ENCODE data around the gene PGA3.
A peak's percentile ranks its signal among the peaks of the same experiment; 100 is the strongest.
"Not testable (repeated sequence)": the region's sequence is repeated elsewhere in the genome, so short reads cannot be mapped to it uniquely, and the experiment has no call there.

Gene PGA3

DNA sequence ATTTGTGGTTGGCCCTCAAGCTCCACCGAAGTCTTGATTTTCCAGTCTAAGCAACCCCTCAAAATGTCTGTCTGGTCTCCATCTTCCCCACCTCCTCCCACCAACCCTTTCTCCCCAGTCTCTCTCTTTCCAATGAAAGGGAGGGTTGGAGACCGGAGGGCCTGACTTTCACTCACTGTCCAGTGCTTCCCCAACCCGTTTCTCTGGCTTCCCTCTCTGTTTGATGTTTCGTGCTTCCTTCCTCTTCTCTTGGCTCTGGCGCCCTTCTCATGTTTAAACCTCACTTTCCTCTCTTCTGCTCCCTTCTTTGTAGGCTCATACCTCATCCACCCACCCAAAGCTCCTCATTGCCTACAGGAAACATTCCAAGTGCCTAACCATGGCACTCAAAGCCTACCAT is 31.0 kb upstream of the PGA3 start:
- no peak for DNase-seq (ENCODE audit: low read depth)
- H3K4me3 ChIP-seq (ENCODE audit: low read depth, low read length): no peak overlapping the region
- in situ Hi-C loops (cut with HindIII; ENCODE audit: low sequenced_read_pairs): no loop called here
- TF ChIP-seq CTCF (IDR thresholded peaks at IDR 0.05; ENCODE audit: low read depth, low read length, missing control alignments): no peak

GRCh38 chr11:61172888-61173287 is 30.4 kb upstream of the PGA3 start:
- TF ChIP-seq CTCF (IDR thresholded peaks at IDR 0.05; ENCODE audit: low read depth, low read length, missing control alignments): no peak
- in situ Hi-C loops (cut with HindIII; ENCODE audit: low sequenced_read_pairs): no loop called here
- DNase-seq (ENCODE audit: low read depth): no peak
- no peak overlapping the region for H3K4me3 ChIP-seq (ENCODE audit: low read depth, low read length)

DNA sequence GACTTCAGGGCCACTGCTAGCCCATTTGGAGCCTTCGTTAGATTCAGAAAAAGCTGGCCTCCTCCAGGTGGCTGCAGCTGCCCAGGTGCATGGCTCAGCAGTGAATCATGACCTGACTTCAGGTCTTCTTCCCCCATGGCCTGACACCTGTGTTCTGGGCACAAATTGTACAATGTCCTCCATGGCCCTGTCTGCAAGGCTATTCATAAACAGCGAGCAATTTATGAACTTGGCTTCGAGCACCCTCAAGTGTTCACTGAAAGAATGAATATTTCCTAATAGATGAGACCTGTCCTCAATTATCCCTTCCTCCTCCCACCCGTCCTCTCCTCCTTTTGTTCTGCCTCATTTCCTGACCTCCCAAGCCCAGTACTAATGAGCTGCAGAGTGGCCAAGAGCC is 29.9 kb upstream of the PGA3 start:
- DNase-seq (ENCODE audit: low read depth): no peak
- no peak overlapping the region for H3K4me3 ChIP-seq (ENCODE audit: low read depth, low read length)
- TF ChIP-seq CTCF (IDR thresholded peaks at IDR 0.05; ENCODE audit: low read depth, low read length, missing control alignments): peak; percentile 5
- in situ Hi-C loops (cut with HindIII; ENCODE audit: low sequenced_read_pairs): no loop called here

- TF ChIP-seq CTCF (IDR thresholded peaks at IDR 0.05; ENCODE audit: low read depth, low read length, missing control alignments): no peak
- in situ Hi-C loops (cut with HindIII; ENCODE audit: low sequenced_read_pairs): no loop called here
- no peak overlapping the region for H3K4me3 ChIP-seq (ENCODE audit: low read depth, low read length)
- no peak for DNase-seq (ENCODE audit: low read depth)
These were observed 29.0 kb upstream of the PGA3 start for GRCh38 chr11:61174273-61174672.

- TF ChIP-seq CTCF (IDR thresholded peaks at IDR 0.05; ENCODE audit: low read depth, low read length, missing control alignments): no peak
- in situ Hi-C loops (cut with HindIII; ENCODE audit: low sequenced_read_pairs): no loop called here
- no peak for DNase-seq (ENCODE audit: low read depth)
- H3K4me3 ChIP-seq (ENCODE audit: low read depth, low read length): no peak overlapping the region
These were observed 28.4 kb upstream of the PGA3 start for GRCh38 chr11:61174949-61175348.

GRCh38 chr11:61176446-61176845 is 26.9 kb upstream of the PGA3 start:
- DNase-seq (ENCODE audit: low read depth): no peak
- H3K4me3 ChIP-seq (ENCODE audit: low read depth, low read length): no peak overlapping the region
- in situ Hi-C loops (cut with HindIII; ENCODE audit: low sequenced_read_pairs): no loop called here
- TF ChIP-seq CTCF (IDR thresholded peaks at IDR 0.05; ENCODE audit: low read depth, low read length, missing control alignments): no peak

- H3K4me3 ChIP-seq (ENCODE audit: low read depth, low read length); DNase-seq (ENCODE audit: low read depth); in situ Hi-C loops (cut with HindIII; ENCODE audit: low sequenced_read_pairs): not testable (repeated sequence)
These were observed 23.1 kb upstream of the PGA3 start for GRCh38 chr11:61180205-61180604.

All from astrocyte of the cerebellum (primary cell).